ENCODE measurements around the gene DLD.
"Not testable (repeated sequence)": the region's sequence is repeated elsewhere in the genome, so short reads cannot be mapped to it uniquely, and the experiment has no call there.

DLD gene

DNA sequence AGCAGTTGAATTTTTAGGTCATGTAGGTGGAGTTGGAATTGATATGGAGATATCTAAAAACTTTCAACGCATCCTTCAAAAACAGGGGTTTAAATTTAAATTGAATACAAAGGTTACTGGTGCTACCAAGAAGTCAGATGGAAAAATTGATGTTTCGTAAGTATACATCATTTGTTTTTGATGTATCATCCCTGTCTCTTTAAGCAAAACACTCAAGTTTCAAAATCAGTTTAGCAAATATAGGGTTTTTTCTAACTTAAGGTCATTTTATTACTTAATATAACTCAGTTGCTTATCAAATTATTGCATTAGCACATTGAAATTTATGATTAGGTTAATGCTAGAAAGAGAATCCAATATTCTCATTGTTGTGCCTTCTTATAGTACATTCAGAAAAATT is 24.6 kb downstream of the DLD start:
- no peak for DNase-seq

GRCh38 chr7:107917763-107918651 is 27.0 kb downstream of the DLD start:
- DNase-seq = no peak

GRCh38 chr7:107918948-107919347 is 28.0 kb downstream of the DLD start:
- DNase-seq = no peak

- no peak for DNase-seq
Observed at GRCh38 chr7:107920048-107920772, 29.2 kb downstream of the DLD start.

DNA sequence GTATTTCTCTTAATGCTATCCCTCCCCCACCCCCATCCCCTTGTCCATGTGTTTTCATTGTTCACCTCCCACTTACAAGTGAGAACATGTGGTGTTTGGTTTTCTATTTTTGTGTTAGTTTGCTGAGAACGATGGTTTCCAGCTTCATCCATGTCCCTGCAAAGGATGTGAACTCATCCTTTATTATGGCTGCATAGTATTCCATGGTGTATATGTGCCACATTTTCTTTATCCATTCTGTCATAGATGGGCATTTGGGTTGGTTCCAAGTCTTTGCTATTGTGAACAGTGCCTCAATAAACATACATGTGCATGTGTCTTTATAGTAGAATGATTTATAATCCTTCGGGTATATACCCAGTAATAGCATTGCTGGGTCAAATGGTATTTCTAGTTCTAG is 30.8 kb downstream of the DLD start:
- DNase-seq = not testable (repeated sequence)

DNA sequence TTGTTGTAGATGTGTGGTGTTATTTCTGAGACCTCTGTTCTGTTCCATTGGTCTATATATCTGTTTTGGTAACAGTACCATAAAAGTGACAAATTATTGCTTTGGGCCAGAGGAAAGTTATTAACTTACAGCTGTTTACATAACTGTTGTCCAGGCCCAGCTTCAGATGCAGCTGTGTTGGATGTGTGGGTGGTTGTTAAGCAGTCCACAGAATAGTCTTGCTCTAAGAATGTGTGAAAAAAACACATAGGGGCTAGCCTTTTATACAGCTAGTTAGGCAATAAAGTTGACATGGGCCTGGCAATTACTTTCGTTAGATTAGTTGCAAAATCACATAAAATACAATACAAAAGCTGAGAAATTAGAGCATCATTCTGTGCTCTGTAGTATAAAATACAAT is 31.9 kb downstream of the DLD start:
- DNase-seq = no peak

DNA sequence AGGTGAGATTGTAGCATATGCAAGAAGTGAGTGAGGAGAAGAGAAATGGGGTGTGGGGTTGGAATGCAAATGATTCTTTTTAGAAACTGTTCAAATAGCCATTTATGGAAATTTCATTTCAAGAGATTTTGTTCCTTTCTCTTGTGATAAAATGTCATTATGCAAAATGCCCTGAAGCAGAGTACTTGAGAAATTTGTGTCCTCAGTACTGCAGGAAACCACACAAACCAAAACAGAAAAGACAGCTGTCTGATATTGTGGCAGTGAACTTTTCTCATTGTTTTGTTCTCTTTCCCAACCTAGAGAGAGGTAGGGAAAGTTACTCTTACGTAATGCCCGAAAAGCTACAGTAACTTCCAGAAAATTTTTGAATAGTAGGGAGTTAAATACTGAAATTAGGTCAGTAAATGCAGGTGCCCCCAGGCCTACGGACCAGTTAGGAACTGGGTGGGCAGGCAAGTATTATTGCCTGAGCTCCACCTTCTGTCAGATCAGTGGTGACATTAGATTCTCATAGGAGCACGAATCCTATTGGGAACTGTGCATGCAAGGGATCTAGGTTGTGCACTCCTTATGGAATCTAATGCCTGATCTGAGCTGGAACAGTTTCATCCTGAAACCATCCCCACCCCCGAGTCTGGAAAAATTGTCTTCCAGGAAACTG is 34.0 kb downstream of the DLD start:
- DNase-seq = no peak

DNA sequence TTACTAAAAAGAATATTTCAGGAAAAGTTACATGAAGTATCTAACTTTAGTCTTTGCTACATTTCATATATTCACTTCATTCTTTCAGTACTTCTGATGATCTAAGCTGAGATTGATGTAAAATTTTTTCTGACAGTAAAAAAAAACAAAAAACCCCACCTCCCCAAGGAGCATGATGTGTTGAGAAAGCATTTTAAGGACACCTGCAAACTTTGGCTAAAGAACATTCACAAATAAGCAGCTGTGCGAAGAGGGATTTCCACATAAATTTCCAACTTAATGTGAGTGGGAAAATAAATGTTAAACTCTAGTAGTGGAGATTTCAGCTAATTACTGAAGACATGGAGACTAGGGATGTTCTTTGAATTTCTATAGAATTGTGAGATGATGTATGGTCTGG is 35.5 kb downstream of the DLD start:
- no peak for DNase-seq

DNA sequence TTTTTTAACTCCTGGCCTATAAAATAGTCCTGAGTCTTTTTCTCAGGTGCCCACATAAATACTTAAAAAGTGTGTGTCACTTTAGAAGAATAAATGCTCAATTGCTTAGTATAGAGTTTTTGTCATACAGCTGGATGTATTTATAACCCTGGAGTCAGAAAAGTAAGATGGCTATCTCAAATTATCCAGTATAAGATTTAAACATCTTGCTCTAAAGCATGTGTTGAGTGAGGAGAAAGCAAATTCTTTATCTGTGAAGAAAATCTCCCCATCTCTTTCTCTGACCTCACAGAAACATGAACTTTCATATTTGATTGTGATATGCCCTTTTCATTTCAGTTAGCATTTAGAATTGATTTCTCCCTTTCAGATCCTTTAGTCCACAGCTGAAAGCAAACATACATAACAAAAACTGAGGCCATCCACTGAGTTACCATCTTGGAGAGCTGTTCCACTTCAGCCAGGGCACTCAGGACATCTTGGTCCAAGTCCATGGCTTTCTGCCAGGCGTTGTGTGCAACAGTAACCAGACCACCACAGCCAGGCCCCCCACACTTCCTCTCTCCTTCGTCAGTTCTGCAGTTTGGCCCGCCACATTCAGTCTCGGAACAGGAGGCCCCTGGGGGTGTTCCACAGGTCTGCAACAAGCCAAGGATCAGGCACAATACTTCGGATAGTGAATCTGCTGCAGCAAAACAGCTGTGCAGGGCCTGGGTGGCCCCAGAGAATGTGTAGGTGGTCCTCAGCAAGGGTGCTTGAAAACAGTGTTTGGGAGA is 40.9 kb downstream of the DLD start:
- no peak for DNase-seq

- no peak for DNase-seq
Observed at GRCh38 chr7:107932805-107933204, 41.8 kb downstream of the DLD start.

- no peak for DNase-seq
Observed at GRCh38 chr7:107933386-107934013, 42.5 kb downstream of the DLD start.

- DNase-seq = no peak
Observed at GRCh38 chr7:107934991-107935770, 44.2 kb downstream of the DLD start.

DNA sequence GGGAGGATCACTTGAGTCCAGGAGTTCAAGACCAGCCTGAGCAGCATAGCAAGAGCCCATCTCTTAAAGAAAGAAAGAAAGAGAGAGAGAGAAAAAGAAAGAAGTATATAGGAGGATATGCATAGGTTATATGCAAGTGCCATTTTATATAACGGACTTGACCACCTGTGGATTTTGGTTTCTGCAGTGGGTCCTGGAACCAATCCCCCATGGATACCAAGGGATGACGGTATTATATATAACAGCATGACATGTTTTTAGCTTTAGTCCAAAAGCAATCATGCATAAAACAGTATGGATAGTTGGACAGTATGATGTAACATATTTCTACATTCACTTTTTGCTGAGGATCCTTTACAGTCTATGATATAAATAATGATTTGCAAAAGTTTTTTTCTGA is 45.3 kb downstream of the DLD start:
- no peak for DNase-seq

GRCh38 chr7:107937531-107937930 is 46.5 kb downstream of the DLD start:
- DNase-seq = no peak

- DNase-seq = no peak
Observed at GRCh38 chr7:107938456-107939250, 47.7 kb downstream of the DLD start.

GRCh38 chr7:107939573-107940489 is 48.8 kb downstream of the DLD start:
- DNase-seq = no peak

DNA sequence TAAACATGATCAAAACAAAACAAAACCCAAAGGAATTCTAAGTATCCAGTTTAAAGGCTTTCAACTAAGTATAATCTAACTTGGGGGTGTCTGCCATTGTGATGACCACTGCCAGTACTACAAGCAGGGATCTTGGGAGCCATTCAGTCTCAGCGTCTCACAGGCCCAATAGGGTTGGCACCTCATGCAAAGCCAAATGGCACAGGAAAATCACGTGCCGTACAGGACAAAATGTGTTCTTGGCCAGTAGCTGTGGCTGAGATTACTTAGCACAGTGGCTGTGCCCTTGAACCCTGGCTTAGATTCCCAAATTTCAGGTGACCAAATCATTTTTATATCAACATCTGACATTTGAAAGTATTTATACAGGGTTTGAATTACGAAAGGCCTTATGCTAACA is 50.0 kb downstream of the DLD start:
- no peak for DNase-seq

DNA sequence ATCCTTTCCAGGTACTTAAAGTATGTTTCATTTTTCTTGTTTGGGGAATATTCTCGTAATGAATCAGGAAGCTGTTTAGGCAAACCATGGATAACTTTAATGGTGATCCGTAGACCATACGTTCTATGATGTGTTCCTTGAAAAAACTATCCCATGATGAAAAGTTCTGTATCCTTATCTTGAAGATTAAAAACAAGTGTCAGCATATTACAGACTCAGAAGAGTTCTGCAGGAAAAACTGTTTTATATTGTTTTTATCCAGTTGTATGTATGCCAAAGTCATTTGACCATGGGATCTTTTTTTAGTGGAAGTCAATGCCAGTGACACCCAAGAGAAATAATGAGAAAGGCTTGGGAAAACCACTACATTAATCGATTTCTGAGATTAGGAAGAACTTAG is 52.0 kb downstream of the DLD start:
- no peak for DNase-seq
